ENCODE results near the gene ODF4. TPM values are rescaled to one million over a fixed set of nuclear protein-coding genes. Genes with fewer than 3 reads are reported as not detected.

ODF4 gene
- total RNA-seq, 2 experiments from 2014 or later: not detected

- DNase-seq: no peak
- Mint-ChIP-seq H3K36me3 (ENCODE audit: low read depth) (no peaks in the 10 kb centered on the region), H3K4me1 (peaks cover under 1% of the 10 kb centered on the region), H3K9me3 (no peaks in the 10 kb centered on the region), H3K4me3 (no peak overlapping the region), H3K27me3 (peaks cover 7% of the 10 kb centered on the region), H3K27ac (no peak overlapping the region)
- POLR2A ChIA-PET: no interaction called here
- CTCF ChIA-PET: interaction anchor here (1.8 kb wide), 1 partner anchor 10 kb away, joined by 4 read pairs; no protein-coding TSS in a partner anchor
These were observed 24.6 kb upstream of the ODF4 start for GRCh38 chr17:8314797-8315763.

DNA sequence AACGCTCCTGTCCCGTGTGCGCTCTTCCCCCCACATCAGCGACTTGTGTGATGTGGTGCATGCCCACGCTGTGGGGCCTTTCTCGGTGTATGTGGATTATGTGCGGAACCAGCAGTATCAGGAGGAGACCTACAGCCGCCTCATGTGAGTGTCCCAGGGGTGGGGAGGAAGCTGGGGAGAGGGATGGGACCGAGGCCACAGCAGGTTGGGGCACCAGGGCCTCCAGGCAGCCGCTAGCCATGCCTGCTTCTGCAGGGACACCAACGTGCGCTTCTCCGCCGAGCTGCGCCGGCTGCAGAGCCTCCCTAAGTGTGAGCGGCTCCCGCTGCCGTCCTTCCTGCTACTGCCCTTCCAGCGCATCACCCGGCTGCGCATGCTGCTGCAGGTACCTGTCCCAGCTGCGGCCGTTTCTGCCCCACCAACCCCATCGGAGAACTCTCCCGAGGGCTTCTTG is 23.8 kb upstream of the ODF4 start:
- peaks cover 9% of the 10 kb centered on the region for H3K27me3 Mint-ChIP-seq
- POLR2A ChIA-PET: no interaction called here
- H3K4me3 Mint-ChIP-seq: no peak overlapping the region
- no peaks in the 10 kb centered on the region for H3K36me3 Mint-ChIP-seq (ENCODE audit: low read depth)
- no peak for DNase-seq
- no peak overlapping the region for H3K27ac Mint-ChIP-seq
- CTCF ChIA-PET: interaction anchor here (0.6 to 1.8 kb wide), 5 partner anchors 10 to 431 kb away, joined by 3 to 5 read pairs (median 4); no protein-coding TSS in a partner anchor
- no peaks in the 10 kb centered on the region for H3K9me3 Mint-ChIP-seq
- H3K4me1 Mint-ChIP-seq: no peaks in the 10 kb centered on the region

DNA sequence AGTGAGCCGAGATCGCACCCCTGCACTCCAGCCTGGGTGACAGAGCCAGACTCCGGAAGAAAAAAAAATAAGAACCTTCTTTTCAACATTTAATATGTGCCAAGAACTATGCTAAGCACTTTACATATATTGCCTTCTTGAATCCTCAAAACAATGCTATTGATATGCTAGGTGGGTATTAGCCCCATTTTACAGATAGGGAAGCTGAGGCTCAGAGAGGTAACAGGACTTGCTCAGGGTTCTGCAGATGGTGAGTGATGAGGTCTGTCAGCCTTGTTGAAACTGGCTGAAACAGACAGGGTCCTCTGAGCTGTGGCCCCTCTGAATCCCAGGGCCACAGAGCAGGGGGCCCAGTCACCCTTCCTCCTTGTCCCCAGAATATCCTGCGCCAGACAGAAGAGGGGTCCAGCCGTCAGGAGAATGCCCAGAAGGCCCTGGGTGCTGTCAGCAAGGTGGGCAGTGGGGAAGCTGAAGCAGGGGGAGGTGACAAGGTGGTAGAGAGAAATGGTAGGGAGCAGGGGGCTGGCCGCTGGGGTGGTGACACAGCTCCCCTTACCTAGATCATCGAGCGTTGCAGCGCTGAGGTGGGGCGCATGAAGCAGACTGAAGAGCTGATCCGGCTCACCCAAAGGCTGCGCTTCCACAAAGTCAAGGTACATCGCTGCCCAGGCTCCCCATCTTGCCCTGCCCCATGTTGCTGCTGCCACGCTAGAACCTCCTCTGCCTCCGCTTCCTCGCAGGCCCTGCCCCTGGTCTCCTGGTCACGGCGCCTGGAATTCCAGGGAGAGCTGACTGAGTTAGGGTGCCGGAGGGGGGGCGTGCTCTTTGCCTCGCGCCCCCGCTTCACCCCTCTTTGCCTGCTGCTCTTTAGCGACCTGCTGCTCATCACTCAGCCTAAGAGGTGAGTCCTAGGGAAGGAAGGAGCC is 21.4 kb upstream of the ODF4 start:
- Mint-ChIP-seq H3K4me3 (no peak overlapping the region), H3K36me3 (ENCODE audit: low read depth) (no peaks in the 10 kb centered on the region), H3K4me1 (no peaks in the 10 kb centered on the region), H3K9me3 (no peaks in the 10 kb centered on the region), H3K27me3 (peaks cover 9% of the 10 kb centered on the region), H3K27ac (no peak overlapping the region)
- DNase-seq: no peak
- ChIA-PET CTCF (interaction anchor here (0.6 kb wide), 1 partner anchor 117 kb away, joined by 3 read pairs; no protein-coding TSS in a partner anchor), POLR2A (no interaction called here)

DNA sequence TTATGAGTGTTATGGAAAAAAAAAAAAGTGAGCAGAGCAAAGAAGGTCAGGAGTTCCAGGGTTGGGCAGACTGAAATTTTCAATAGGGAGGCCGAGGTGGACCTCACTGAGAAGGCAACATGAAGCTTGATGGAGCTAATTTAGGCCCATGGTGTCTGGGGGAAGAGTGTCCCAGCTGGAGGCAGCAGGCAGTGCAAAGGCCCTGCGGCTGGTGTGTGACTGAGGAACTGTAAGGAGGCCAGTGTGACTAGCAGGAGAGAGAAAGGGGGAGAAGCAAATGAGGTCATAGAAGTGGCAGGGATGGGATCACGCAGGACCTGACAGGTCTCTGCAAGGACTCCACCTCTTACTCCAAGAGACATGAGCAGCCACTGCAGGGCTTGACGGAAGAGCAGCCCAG is 19.4 kb upstream of the ODF4 start:
- no peak overlapping the region for H3K27ac Mint-ChIP-seq
- POLR2A ChIA-PET: no interaction called here
- peaks cover 2% of the 10 kb centered on the region for H3K4me1 Mint-ChIP-seq
- H3K4me3 Mint-ChIP-seq: no peak overlapping the region
- peaks cover 14% of the 10 kb centered on the region for H3K27me3 Mint-ChIP-seq
- CTCF ChIA-PET: no interaction called here
- no peaks in the 10 kb centered on the region for H3K9me3 Mint-ChIP-seq
- H3K36me3 Mint-ChIP-seq (ENCODE audit: low read depth): no peaks in the 10 kb centered on the region
- DNase-seq: no peak

DNA sequence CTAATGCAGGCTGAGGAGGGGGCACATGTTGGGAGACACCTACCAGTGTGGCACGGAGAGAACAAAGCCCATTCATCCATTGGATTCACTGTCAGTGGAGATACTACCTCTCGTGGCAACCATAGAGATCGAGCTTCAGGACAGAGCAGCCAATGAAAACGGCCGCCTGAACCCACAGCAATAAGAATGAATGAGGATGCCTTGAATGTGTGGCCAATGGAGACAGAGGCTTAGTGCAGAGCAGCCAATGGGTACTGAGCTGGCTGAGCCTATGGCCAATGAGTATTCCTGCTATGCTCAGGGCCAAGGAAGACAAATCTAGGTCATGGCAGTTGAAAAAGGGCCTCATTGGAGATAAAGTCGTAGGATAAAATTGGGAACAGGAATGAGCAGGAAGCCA is 18.6 kb upstream of the ODF4 start:
- Mint-ChIP-seq H3K27me3 (peaks cover 20% of the 10 kb centered on the region), H3K27ac (no peak overlapping the region), H3K4me1 (peaks cover 5% of the 10 kb centered on the region), H3K4me3 (no peak overlapping the region), H3K36me3 (ENCODE audit: low read depth) (no peaks in the 10 kb centered on the region), H3K9me3 (no peaks in the 10 kb centered on the region)
- no peak for DNase-seq
- ChIA-PET POLR2A (no interaction called here), CTCF (no interaction called here)

DNA sequence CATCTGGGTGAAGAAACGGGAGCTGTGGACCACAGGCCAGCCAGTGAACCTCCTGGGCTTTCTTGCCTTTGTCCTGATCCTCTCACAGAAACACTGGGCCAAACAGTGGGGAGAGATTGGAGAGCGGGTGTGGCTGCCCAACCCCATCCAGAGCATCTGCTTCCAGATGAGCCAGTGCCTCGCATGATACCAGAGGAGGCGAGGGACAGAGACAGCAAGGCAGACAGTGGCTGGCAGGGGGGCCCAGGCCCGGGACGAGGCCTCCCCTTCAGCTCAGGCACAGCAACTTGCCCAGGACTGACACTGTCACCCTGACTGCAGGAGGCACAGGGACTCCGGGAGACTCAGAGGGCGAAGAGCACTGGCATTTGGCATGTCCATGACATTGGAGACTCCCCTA is 17.6 kb upstream of the ODF4 start:
- Mint-ChIP-seq H3K27me3 (peaks cover 27% of the 10 kb centered on the region), H3K4me3 (no peak overlapping the region), H3K4me1 (peaks cover 13% of the 10 kb centered on the region), H3K36me3 (ENCODE audit: low read depth) (no peaks in the 10 kb centered on the region), H3K9me3 (no peaks in the 10 kb centered on the region), H3K27ac (no peak overlapping the region)
- CTCF ChIA-PET: interaction anchor here (1.5 kb wide), 1 partner anchor 62 kb away, joined by 3 read pairs; no protein-coding TSS in a partner anchor
- POLR2A ChIA-PET: no interaction called here
- no peak for DNase-seq

- no peak for DNase-seq
- Mint-ChIP-seq H3K27me3 (peaks cover 38% of the 10 kb centered on the region), H3K27ac (peak overlapping the region; percentile 7), H3K9me3 (no peaks in the 10 kb centered on the region), H3K4me3 (no peak overlapping the region), H3K4me1 (peaks cover 21% of the 10 kb centered on the region), H3K36me3 (ENCODE audit: low read depth) (no peaks in the 10 kb centered on the region)
- ChIA-PET POLR2A (no interaction called here), CTCF (no interaction called here)
These were observed 15.5 kb upstream of the ODF4 start for GRCh38 chr17:8324132-8324531.

GRCh38 chr17:8324923-8325322 is 14.7 kb upstream of the ODF4 start:
- POLR2A ChIA-PET: no interaction called here
- peaks cover 38% of the 10 kb centered on the region for H3K27me3 Mint-ChIP-seq
- H3K4me3 Mint-ChIP-seq: no peak overlapping the region
- DNase-seq: no peak
- H3K27ac Mint-ChIP-seq: no peak overlapping the region
- CTCF ChIA-PET: interaction anchor here (1.1 to 2.6 kb wide), 2 partner anchors 10 to 59 kb away, joined by 4 to 8 read pairs; no protein-coding TSS in a partner anchor
- H3K9me3 Mint-ChIP-seq: no peaks in the 10 kb centered on the region
- H3K4me1 Mint-ChIP-seq: peaks cover 21% of the 10 kb centered on the region
- no peaks in the 10 kb centered on the region for H3K36me3 Mint-ChIP-seq (ENCODE audit: low read depth)

DNA sequence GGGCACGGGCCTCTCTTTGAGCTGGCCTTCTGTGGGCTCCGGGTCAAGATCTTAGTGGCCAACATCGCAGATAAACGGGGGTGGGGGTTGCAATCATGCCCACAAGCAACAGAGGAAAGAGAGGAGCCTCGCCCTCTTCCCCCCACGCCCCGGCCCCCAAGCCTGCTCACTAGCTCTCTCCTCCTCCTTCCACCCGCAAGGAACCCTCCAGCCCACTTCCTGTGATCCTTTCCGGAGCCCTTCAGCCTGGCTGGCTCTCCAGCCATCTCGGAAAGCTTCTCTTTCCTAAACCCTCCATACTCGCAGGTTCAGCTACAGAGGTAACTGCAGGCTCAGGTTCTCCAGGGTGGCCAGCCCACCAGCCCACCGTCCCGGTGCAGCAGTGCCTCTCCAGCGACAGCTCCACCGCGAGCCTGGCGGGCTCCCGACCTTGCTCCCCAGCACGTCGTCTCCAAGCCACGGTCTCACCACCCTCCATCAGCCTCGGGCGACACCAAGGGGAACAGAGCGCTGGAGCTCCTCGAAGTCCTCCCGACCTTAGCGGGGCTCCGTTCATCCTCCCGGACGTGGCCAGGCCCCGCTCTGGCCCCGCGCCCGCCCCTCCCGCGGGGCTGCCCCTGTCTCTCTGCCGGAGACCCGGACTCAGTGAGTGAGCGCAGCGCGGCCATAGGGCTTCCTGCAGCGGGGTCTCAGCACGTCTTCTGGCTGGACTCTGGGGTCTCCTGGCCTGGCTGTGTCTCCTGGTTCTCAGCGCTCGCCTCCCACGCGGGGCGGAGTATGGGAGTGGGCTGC is 12.9 kb upstream of the ODF4 start:
- ChIA-PET POLR2A (no interaction called here), CTCF (interaction anchor here (0.6 to 2.6 kb wide), 7 partner anchors 38 to 639 kb away, joined by 3 to 8 read pairs (median 3); partner anchors contain the start of genes AURKB, PIK3R5 and RANGRF)
- peak overlapping the region; percentile 19 for H3K27ac Mint-ChIP-seq
- H3K4me3 Mint-ChIP-seq: peak overlapping the region; percentile 56
- no peaks in the 10 kb centered on the region for H3K36me3 Mint-ChIP-seq (ENCODE audit: low read depth)
- peaks cover 35% of the 10 kb centered on the region for H3K27me3 Mint-ChIP-seq
- H3K9me3 Mint-ChIP-seq: no peaks in the 10 kb centered on the region
- H3K4me1 Mint-ChIP-seq: peaks cover 21% of the 10 kb centered on the region
- peak; percentile 17 for DNase-seq

DNA sequence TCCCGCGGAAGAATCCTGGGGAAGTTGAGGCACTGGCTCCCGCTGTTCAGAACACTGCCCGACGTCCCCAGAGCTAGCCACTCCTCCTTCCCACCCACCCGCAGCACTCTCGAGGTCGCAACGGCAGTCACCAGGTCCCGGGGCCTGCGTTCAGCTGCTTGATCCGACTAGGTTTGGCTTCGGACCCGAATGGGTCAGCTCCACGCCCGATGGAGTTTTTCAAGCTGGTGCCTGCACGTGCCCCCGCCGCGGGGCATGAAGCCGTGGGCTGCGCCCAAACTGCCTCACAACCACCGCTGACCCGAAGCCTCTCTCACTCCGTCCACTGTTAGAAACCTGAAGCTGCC is 12.4 kb upstream of the ODF4 start:
- POLR2A ChIA-PET: no interaction called here
- no peak overlapping the region for H3K27ac Mint-ChIP-seq
- H3K9me3 Mint-ChIP-seq: no peaks in the 10 kb centered on the region
- CTCF ChIA-PET: interaction anchor here (0.6 to 1.2 kb wide), 2 partner anchors 10 to 639 kb away, joined by 3 read pairs; partner anchors contain the start of gene PIK3R5
- no peak for DNase-seq
- H3K4me1 Mint-ChIP-seq: peaks cover 21% of the 10 kb centered on the region
- H3K27me3 Mint-ChIP-seq: peaks cover 35% of the 10 kb centered on the region
- no peaks in the 10 kb centered on the region for H3K36me3 Mint-ChIP-seq (ENCODE audit: low read depth)
- no peak overlapping the region for H3K4me3 Mint-ChIP-seq

DNA sequence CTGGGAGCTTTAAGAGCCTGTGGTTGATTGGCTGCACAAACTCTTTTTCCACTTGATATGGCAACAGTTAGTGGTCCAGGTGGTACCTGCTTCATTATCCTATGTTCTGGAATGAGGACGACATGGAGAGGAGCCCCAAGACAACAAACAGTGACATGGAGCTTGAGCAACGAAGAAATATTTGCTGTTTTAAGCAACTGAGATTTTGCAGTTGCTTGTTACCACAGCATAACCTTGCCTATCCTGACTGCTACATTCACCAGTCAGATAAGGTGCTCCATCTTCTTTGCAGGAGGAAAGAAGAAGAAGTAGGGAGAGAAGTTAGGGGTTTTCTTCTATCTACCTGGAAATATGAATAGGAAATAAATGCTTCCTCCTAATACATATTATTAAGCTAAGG is 7.5 kb upstream of the ODF4 start:
- POLR2A ChIA-PET: no interaction called here
- no peak for DNase-seq
- Mint-ChIP-seq H3K4me1 (peaks cover 7% of the 10 kb centered on the region), H3K9me3 (no peaks in the 10 kb centered on the region), H3K27ac (no peak overlapping the region), H3K4me3 (no peak overlapping the region), H3K27me3 (peaks cover 11% of the 10 kb centered on the region), H3K36me3 (ENCODE audit: low read depth) (no peaks in the 10 kb centered on the region)
- CTCF ChIA-PET: no interaction called here

GRCh38 chr17:8332688-8333087 is 7.0 kb upstream of the ODF4 start:
- POLR2A ChIA-PET: no interaction called here
- Mint-ChIP-seq H3K27ac (no peak overlapping the region), H3K36me3 (ENCODE audit: low read depth) (no peaks in the 10 kb centered on the region), H3K4me1 (peaks cover 4% of the 10 kb centered on the region), H3K4me3 (no peak overlapping the region), H3K27me3 (peaks cover 5% of the 10 kb centered on the region), H3K9me3 (no peaks in the 10 kb centered on the region)
- CTCF ChIA-PET: no interaction called here
- DNase-seq: no peak

Data from activated CD4-positive, alpha-beta T cell treated with anti-CD3 and anti-CD28 coated beads, Interleukin-2, amount 10 ng/mL, durations not matched to agents 7 days and 5 days (primary cell).